C4-2B (cell line): ENCODE results near the gene NUDT14.

ENCODE experiments used
- ZFX ChIP-seq: fragments of 450-650 bp; IDR thresholded peaks from 2 replicates; pipeline ENCODE4 v1.6.1; 2017
- TF ChIP-seq, protein P1 (sequence below): fragments of 450-650 bp; conservative IDR thresholded peaks from 2 replicates; pipeline ENCODE4 v1.5.1; 2017; ENCODE audit warnings: mild to moderate bottlenecking

DNA sequence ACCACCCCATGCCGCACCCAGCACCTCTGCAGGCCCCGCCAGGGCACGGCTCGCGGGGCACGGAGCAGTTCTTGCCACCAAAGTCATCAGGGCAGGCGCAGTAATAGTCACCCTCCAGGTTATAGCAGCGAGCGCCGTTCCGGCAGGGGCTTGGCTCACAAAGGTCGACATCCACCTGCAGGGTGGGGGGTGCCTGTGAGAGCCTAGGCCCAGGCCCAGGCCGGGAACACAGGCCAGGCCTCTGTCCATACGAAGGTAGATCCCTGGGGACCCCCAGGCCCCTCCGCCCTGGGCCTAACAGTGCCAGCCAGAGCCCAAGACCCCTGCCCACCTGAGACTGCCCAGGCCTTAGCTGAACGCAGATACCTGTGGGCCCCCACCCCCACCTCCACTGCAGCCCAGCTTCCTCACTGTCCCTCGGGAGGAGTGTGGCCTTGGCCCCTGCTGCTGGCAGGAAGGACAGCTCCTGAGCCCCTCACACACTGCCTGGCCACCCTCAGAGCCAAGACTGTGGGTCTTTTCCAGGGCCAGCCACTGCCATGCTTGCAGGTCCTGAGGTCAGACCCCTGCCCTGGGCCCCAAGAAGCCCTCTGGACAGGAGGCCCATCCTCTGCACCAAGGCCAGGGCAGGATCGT, 31.8 kb downstream of the NUDT14 start:
- TF ChIP-seq, protein P1, sequence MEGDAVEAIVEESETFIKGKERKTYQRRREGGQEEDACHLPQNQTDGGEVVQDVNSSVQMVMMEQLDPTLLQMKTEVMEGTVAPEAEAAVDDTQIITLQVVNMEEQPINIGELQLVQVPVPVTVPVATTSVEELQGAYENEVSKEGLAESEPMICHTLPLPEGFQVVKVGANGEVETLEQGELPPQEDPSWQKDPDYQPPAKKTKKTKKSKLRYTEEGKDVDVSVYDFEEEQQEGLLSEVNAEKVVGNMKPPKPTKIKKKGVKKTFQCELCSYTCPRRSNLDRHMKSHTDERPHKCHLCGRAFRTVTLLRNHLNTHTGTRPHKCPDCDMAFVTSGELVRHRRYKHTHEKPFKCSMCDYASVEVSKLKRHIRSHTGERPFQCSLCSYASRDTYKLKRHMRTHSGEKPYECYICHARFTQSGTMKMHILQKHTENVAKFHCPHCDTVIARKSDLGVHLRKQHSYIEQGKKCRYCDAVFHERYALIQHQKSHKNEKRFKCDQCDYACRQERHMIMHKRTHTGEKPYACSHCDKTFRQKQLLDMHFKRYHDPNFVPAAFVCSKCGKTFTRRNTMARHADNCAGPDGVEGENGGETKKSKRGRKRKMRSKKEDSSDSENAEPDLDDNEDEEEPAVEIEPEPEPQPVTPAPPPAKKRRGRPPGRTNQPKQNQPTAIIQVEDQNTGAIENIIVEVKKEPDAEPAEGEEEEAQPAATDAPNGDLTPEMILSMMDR: no peak
- no peak for TF ChIP-seq ZFX
